Memory B cell (primary cell): ENCODE measurements around the gene SLC51B.

ENCODE experiments used
- ATAC-seq: fragments of 150-1000 bp; cut with Tn5 transposase; 2 replicates; pipeline ENCODE4 v1.10.0; 2021; ENCODE audit warnings: low read depth, mild to moderate bottlenecking, moderate library complexity
- DNase-seq, 2 donors: peaks; one replicate each; pipeline ENCODE4 v3.0.0; 2022; ENCODE audit warnings: low spot score in 2 of 2
- H3K27ac Mint-ChIP-seq: one replicate; pipeline ENCODE4 v1.8.0; 2022; ENCODE audit warnings: mild to moderate bottlenecking, moderate library complexity, mixed read lengths
- H3K27me3 Mint-ChIP-seq: one replicate; pipeline ENCODE4 v1.8.0; 2022; ENCODE audit warnings: mixed read lengths
- H3K36me3 Mint-ChIP-seq: one replicate; pipeline ENCODE4 v1.8.0; 2022; ENCODE audit warnings: mild to moderate bottlenecking, mixed read lengths
- H3K4me1 Mint-ChIP-seq: one replicate; pipeline ENCODE4 v1.8.0; 2022; ENCODE audit warnings: mixed read lengths
- H3K4me3 Mint-ChIP-seq: one replicate; pipeline ENCODE4 v1.8.0; 2022; ENCODE audit warnings: mild to moderate bottlenecking, moderate library complexity, mixed read lengths
- H3K9me3 Mint-ChIP-seq: one replicate; pipeline ENCODE4 v1.8.0; 2022; ENCODE audit warnings: mixed read lengths

SLC51B gene

GRCh38 chr15:65100442-65100841 lies 55.3 kb downstream of the SLC51B start:
- DNase-seq (no peak), ATAC-seq (no peak)
- Mint-ChIP-seq H3K27ac (no peak overlapping the region), H3K4me1 (peaks cover 5% of the 10 kb centered on the region), H3K4me3 (no peak overlapping the region), H3K36me3 (peaks cover 33% of the 10 kb centered on the region), H3K27me3 (no peaks in the 10 kb centered on the region), H3K9me3 (no peaks in the 10 kb centered on the region)

GRCh38 chr15:65101411-65101890 lies 56.3 kb downstream of the SLC51B start:
- Mint-ChIP-seq H3K27ac (no peak overlapping the region), H3K27me3 (no peaks in the 10 kb centered on the region), H3K9me3 (no peaks in the 10 kb centered on the region), H3K4me1 (peaks cover 5% of the 10 kb centered on the region), H3K36me3 (peaks cover 34% of the 10 kb centered on the region), H3K4me3 (no peak overlapping the region)
- ATAC-seq, result no peak
- DNase-seq, result no peak

DNA sequence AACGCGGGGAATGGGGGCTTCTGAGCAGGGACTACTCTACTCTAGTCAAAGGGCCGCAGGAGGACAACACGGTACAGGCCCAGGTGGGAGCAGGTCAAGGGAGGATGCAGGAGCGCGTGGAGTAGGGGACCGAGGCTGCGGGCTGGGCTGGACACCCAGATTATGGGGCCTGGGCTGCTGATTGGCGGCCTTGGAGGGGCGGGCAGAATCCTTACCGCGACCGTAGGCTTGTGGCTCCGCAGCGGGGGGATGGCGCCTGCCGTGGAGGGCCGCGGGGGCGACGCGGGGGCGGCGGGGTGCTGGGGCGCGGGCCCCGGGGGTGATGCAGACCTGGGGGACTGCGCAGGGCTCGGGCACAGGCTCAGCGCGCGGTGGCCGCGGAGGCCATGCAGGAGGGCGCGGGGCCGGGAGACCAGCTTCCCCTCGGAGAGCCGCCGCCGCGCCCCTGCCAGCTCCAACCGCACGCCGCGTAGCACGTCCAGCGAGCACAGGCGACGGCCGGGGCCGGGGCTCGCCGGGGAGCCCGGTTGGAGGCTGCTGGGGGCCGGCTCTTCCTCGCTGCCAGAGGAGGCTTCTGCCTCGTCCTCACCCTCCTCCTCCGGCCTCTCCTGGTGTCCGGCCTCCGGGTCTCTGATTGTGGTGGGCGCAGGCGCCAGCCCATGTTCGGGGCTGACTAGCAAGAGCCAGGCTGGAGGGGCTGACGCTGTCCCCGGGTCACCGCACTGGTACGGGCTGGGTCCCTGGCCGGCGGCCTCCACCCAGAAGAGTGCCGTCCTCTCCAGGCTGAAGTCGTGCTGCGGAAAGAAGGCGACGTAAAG lies 56.9 kb downstream of the SLC51B start:
- H3K27me3 Mint-ChIP-seq, result no peaks in the 10 kb centered on the region
- peaks cover 5% of the 10 kb centered on the region for H3K4me1 Mint-ChIP-seq
- H3K27ac Mint-ChIP-seq, result no peak overlapping the region
- no peak for ATAC-seq
- H3K36me3 Mint-ChIP-seq, result peaks cover 35% of the 10 kb centered on the region
- no peak overlapping the region for H3K4me3 Mint-ChIP-seq
- DNase-seq, result no peak
- no peaks in the 10 kb centered on the region for H3K9me3 Mint-ChIP-seq

DNA sequence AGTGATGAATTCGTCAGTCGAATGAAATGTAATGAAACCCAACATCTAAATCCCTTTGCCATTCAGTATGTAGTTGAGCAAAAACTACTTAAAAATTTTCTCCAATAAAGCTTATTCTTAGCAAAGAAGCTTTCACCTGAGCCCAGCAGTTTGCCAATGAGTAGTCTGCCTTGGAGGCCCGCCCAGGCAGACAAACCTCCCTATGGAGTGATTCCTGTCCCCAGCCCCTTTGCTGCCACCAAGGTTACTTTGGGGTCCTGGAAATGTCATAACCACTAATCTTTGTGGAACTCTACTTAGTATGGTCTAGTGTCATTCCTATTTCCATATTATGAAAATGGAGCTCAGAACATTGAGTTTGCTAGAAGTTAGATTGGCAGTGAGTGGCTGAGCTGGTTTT lies 57.7 kb downstream of the SLC51B start:
- Mint-ChIP-seq H3K27ac (no peak overlapping the region), H3K27me3 (no peaks in the 10 kb centered on the region), H3K4me1 (peaks cover 5% of the 10 kb centered on the region), H3K4me3 (no peak overlapping the region), H3K9me3 (no peaks in the 10 kb centered on the region), H3K36me3 (peaks cover 37% of the 10 kb centered on the region)
- ATAC-seq (no peak), DNase-seq (no peak)
